Measurements from ENCODE around the gene MTERF1.

DNA sequence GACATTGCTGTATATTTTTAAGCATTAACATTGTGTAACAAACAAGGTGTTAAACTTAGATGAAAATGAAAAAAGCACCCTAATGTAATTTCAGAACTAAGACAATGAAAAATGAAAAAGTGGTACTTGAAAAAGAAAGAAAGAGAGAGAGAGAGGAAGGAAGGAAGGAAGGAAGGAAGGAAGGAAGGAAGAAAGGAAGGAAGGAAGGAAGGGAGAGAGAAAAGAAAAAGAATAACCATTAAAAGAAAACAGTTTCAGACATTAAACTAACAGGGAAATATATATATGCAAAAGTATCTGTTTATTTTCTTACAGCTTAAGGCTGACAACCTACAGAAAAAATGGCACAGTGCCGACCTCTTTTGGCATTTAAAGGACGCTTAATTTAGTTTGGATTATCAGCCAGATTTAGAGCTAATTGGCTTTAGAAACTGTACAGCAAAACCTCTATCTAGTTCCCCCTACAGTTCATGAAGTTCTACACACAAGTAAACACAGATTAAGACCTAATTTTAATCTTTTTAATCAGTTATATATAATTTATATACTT lies 13.8 kb downstream of the MTERF1 start:
- TF ChIP-seq, protein P1, sequence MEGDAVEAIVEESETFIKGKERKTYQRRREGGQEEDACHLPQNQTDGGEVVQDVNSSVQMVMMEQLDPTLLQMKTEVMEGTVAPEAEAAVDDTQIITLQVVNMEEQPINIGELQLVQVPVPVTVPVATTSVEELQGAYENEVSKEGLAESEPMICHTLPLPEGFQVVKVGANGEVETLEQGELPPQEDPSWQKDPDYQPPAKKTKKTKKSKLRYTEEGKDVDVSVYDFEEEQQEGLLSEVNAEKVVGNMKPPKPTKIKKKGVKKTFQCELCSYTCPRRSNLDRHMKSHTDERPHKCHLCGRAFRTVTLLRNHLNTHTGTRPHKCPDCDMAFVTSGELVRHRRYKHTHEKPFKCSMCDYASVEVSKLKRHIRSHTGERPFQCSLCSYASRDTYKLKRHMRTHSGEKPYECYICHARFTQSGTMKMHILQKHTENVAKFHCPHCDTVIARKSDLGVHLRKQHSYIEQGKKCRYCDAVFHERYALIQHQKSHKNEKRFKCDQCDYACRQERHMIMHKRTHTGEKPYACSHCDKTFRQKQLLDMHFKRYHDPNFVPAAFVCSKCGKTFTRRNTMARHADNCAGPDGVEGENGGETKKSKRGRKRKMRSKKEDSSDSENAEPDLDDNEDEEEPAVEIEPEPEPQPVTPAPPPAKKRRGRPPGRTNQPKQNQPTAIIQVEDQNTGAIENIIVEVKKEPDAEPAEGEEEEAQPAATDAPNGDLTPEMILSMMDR (IDR thresholded peaks at IDR 0.05; ENCODE audit: low read length) = no peak
- TF ChIP-seq EZH2 (optimal IDR thresholded peaks at IDR 0.05; ENCODE audit: low read depth, low read length) = no peak

Data from MM.1S (cell line).